Upper lobe of right lung (tissue), 1 donor: ENCODE measurements around the gene CCDC88C. TPM values are rescaled to one million over a fixed set of nuclear protein-coding genes. Genes with fewer than 3 reads are reported as not detected.
A peak's percentile ranks its signal among the peaks of the same experiment; 100 is the strongest.

ENCODE experiments used
- ATAC-seq: fragments of 200-7000 bp; cut with Tn5 transposase; one replicate; pipeline ENCODE4 v1.9.1; 2020; ENCODE audit warnings: mild to moderate bottlenecking, moderate library complexity
- DNase-seq: peaks from one replicate; pipeline ENCODE4 v3.0.0-alpha.2; 2020
- H3K27ac ChIP-seq: fragments of 200-600 bp; one replicate; pipeline ENCODE4 v1.8.0; 2022
- H3K27me3 ChIP-seq: fragments of 200-600 bp; one replicate; pipeline ENCODE4 v1.8.0; 2022; ENCODE audit warnings: mild to moderate bottlenecking
- H3K36me3 ChIP-seq: fragments of 200-600 bp; one replicate; pipeline ENCODE4 v1.8.0; 2022
- H3K4me1 ChIP-seq: fragments of 200-600 bp; one replicate; pipeline ENCODE4 v1.8.0; 2022
- H3K4me3 ChIP-seq: fragments of 200-600 bp; one replicate; pipeline ENCODE4 v1.8.0; 2022; ENCODE audit warnings: mild to moderate bottlenecking
- H3K9me3 ChIP-seq: fragments of 200-600 bp; one replicate; pipeline ENCODE4 v1.8.0; 2022
- CTCF ChIP-seq: fragments of 200-600 bp; IDR thresholded peaks from one replicate; pipeline ENCODE4 v1.8.0; 2022; ENCODE audit warnings: antibody characterized with exemption
- intact Hi-C: fragments of 100-400 bp; cut with DNase I; formaldehyde crosslinking; loops from one replicate; pipeline ENCODE4 v1.11.0; 2022
- total RNA-seq: library from RNA; stranded (reverse); fragmentation: NEBNext Ultra II Directional; extraction: Animal tissue kit (Norgen Biotek cat#: 25700); gene quantifications from one replicate; pipeline ENCODE4 v1.2.1, GENCODE V29; 2021
- donor health status: DM: no; HTN: yes; CAD: no; lungs with severe emphysema.

The CCDC88C gene
- total RNA-seq, 1 donor from 2014 or later = 34.1 TPM

DNA sequence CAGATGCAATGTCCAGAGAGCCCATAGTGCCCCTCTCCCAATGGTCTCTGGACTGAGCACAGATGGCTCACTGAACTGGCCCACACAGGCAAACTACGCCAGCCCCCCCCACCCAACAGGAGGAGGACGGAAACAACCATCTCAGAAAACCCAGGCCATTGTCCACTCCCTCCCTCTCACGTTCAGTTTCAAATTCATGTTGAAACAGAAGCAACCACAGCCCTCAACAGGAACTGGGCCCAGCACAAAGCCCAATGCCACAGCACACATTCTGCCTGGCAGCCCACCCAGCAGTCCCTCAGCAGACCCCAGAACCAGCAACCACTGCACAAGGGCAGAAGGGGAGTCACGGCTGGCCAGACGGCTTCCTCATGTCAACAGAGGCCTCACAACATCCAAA is 10.6 kb downstream of the CCDC88C start:
- no peak for TF ChIP-seq CTCF
- no peaks in the 10 kb centered on the region for H3K36me3 ChIP-seq
- no peak for DNase-seq
- ATAC-seq = no peak
- no peak overlapping the region for H3K4me3 ChIP-seq
- peaks cover 29% of the 10 kb centered on the region for H3K4me1 ChIP-seq
- H3K9me3 ChIP-seq = no peaks in the 10 kb centered on the region
- H3K27ac ChIP-seq = no peak overlapping the region
- intact Hi-C loops = no loop called here
- no peaks in the 10 kb centered on the region for H3K27me3 ChIP-seq

- Histone ChIP-seq H3K36me3 (no peaks in the 10 kb centered on the region), H3K27me3 (no peaks in the 10 kb centered on the region), H3K9me3 (no peaks in the 10 kb centered on the region), H3K4me1 (peaks cover 32% of the 10 kb centered on the region), H3K27ac (peak overlapping the region; percentile 11), H3K4me3 (no peak overlapping the region)
- intact Hi-C loops = no loop called here
- no peak for DNase-seq
- no peak for ATAC-seq
- TF ChIP-seq CTCF = no peak
Observed at GRCh38 chr14:91406451-91406850, 11.2 kb downstream of the CCDC88C start.

GRCh38 chr14:91405724-91406435 is 11.7 kb downstream of the CCDC88C start:
- intact Hi-C loops = no loop called here
- no peaks in the 10 kb centered on the region for H3K36me3 ChIP-seq
- no peaks in the 10 kb centered on the region for H3K9me3 ChIP-seq
- peaks cover 32% of the 10 kb centered on the region for H3K4me1 ChIP-seq
- no peak for TF ChIP-seq CTCF
- DNase-seq = no peak
- no peaks in the 10 kb centered on the region for H3K27me3 ChIP-seq
- peak; percentile 49 for ATAC-seq
- H3K27ac ChIP-seq = peak overlapping the region; percentile 47
- H3K4me3 ChIP-seq = no peak overlapping the region

- intact Hi-C loops = no loop called here
- no peak for TF ChIP-seq CTCF
- no peak for ATAC-seq
Observed at GRCh38 chr14:91405241-91405721, 12.3 kb downstream of the CCDC88C start.

DNA sequence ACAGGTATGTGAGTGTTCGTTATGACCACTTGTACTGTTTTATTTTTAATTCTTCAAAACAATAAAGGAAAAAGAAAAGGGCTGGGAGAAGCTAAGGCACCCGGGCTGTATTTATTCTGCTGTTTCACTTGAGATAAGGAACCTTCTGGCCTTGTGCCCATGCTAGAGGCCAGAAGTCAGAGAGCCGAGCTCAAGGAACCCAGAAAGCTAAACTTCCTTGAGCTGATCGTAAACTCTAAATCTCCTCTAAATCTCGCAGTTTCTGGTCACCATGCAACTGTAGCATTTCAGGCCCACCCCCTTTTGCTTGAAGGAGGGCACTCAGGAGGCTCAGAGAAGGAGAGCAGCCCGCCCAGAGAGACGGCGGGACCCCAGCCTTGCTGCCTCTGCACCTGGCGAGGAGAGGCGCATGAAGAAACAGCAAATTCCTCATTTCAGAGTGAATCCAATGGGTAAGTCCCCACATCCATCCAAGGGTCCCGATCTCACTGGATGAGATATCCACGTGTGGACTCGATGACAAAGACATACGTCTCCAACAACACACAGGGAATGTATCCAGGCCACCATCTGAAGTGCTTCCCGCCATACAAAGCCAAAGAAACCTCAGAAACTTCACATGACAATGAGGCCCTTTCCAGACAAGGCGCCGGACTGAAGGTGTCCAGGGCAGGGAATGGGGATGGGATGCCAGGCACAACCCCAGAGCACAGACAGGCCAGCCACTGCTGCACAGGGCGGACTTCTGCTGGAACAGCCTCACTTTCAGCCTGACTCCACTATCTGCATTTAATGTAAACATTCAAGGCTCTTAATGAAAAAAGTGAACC is 14.6 kb downstream of the CCDC88C start:
- Histone ChIP-seq H3K9me3 (no peaks in the 10 kb centered on the region), H3K4me1 (peaks cover 41% of the 10 kb centered on the region), H3K36me3 (no peaks in the 10 kb centered on the region), H3K27ac (peak overlapping the region; percentile 70), H3K27me3 (no peaks in the 10 kb centered on the region), H3K4me3 (no peak overlapping the region)
- peak; percentile 68 for ATAC-seq
- no peak for TF ChIP-seq CTCF
- no peak for DNase-seq
- intact Hi-C loops = no loop called here

More at GRCh38 chr14:91405241-91405721, 12.3 kb downstream of the CCDC88C start:
- H3K27ac ChIP-seq = peak overlapping the region; percentile 47
- H3K4me3 ChIP-seq = no peak overlapping the region
- no peak for DNase-seq
- H3K36me3 ChIP-seq = no peaks in the 10 kb centered on the region
- peaks cover 32% of the 10 kb centered on the region for H3K4me1 ChIP-seq
- H3K9me3 ChIP-seq = no peaks in the 10 kb centered on the region
- no peaks in the 10 kb centered on the region for H3K27me3 ChIP-seq
